Measurements from ENCODE around the gene SYDE2. TPM values are rescaled to one million over a fixed set of nuclear protein-coding genes. Genes with fewer than 3 reads are reported as not detected.

Gene SYDE2
- total RNA-seq, 3 donors from 2014 or later: 9.0 to 42.1 (median 9.9) TPM

GRCh38 chr1:85178396-85178795, 22.4 kb downstream of the SYDE2 start:
- Histone ChIP-seq H3K4me3 (no peak overlapping the region), H3K4me1 (ENCODE audit: low read depth) (no peaks in the 10 kb centered on the region), H3K9me3 (no peaks in the 10 kb centered on the region), H3K36me3 (ENCODE audit: low read depth) (no peaks in the 10 kb centered on the region)
- intact Hi-C loops (cut with DNase I, micrococcal nuclease): no loop called here
- no peak for TF ChIP-seq CTCF (IDR thresholded peaks at IDR 0.05)
- ATAC-seq (no peak), DNase-seq (no peak)

GRCh38 chr1:85174503-85174902, 26.3 kb downstream of the SYDE2 start:
- no peak overlapping the region for H3K4me3 ChIP-seq
- H3K4me1 ChIP-seq (ENCODE audit: low read depth): no peaks in the 10 kb centered on the region
- no peaks in the 10 kb centered on the region for H3K9me3 ChIP-seq
- ATAC-seq (no peak), DNase-seq (no peak)
- intact Hi-C loops (cut with DNase I, micrococcal nuclease): no loop called here
- no peaks in the 10 kb centered on the region for H3K36me3 ChIP-seq (ENCODE audit: low read depth)
- TF ChIP-seq CTCF (IDR thresholded peaks at IDR 0.05): no peak

GRCh38 chr1:85172684-85173337, 28.0 kb downstream of the SYDE2 start:
- no peak for TF ChIP-seq CTCF (IDR thresholded peaks at IDR 0.05)
- intact Hi-C loops (cut with DNase I, micrococcal nuclease): no loop called here
- no peak overlapping the region for H3K4me3 ChIP-seq
- no peaks in the 10 kb centered on the region for H3K9me3 ChIP-seq
- ATAC-seq (no peak), DNase-seq (no peak)
- no peaks in the 10 kb centered on the region for H3K36me3 ChIP-seq (ENCODE audit: low read depth)
- H3K4me1 ChIP-seq (ENCODE audit: low read depth): no peaks in the 10 kb centered on the region

GRCh38 chr1:85171721-85172120, 29.1 kb downstream of the SYDE2 start:
- H3K36me3 ChIP-seq (ENCODE audit: low read depth): no peaks in the 10 kb centered on the region
- intact Hi-C loops (cut with DNase I, micrococcal nuclease): no loop called here
- H3K4me3 ChIP-seq: no peak overlapping the region
- ATAC-seq: no peak
- H3K4me1 ChIP-seq (ENCODE audit: low read depth): no peaks in the 10 kb centered on the region
- DNase-seq: no peak
- no peaks in the 10 kb centered on the region for H3K9me3 ChIP-seq
- TF ChIP-seq CTCF (IDR thresholded peaks at IDR 0.05): no peak

GRCh38 chr1:85168884-85169283, 31.9 kb downstream of the SYDE2 start:
- no peak overlapping the region for H3K4me3 ChIP-seq
- ATAC-seq (no peak), DNase-seq (no peak)
- intact Hi-C loops (cut with DNase I, micrococcal nuclease): no loop called here
- no peak for TF ChIP-seq CTCF (IDR thresholded peaks at IDR 0.05)
- H3K4me1 ChIP-seq (ENCODE audit: low read depth): no peaks in the 10 kb centered on the region
- no peaks in the 10 kb centered on the region for H3K9me3 ChIP-seq
- H3K36me3 ChIP-seq (ENCODE audit: low read depth): no peaks in the 10 kb centered on the region

GRCh38 chr1:85166351-85166750, 34.5 kb downstream of the SYDE2 start:
- ATAC-seq: no peak
- Histone ChIP-seq H3K36me3 (ENCODE audit: low read depth) (no peaks in the 10 kb centered on the region), H3K4me1 (ENCODE audit: low read depth) (no peaks in the 10 kb centered on the region), H3K9me3 (no peaks in the 10 kb centered on the region), H3K4me3 (no peak overlapping the region)
- intact Hi-C loops (cut with DNase I, micrococcal nuclease): no loop called here
- TF ChIP-seq CTCF (IDR thresholded peaks at IDR 0.05): no peak
- no peak for DNase-seq

Data from mucosa of descending colon (tissue), 3 donors.